Esophagus (tissue), 2 donors: ENCODE data around the gene SF3A1. TPM values are rescaled to one million over a fixed set of nuclear protein-coding genes. Genes with fewer than 3 reads are reported as not detected.
A peak's percentile ranks its signal among the peaks of the same experiment; 100 is the strongest.

Source experiments
- H3K27ac ChIP-seq, 2 donors: one replicate each; pipeline ENCODE4 v1.5.1; 2013; ENCODE audit warnings: low read depth in 2 of 2, mild to moderate bottlenecking in 2 of 2, inconsistent platforms in 1 of 2, low read length in 1 of 2, moderate library complexity in 1 of 2
- H3K27me3 ChIP-seq, 2 donors: one replicate each; pipeline ENCODE4 v1.6.1; 2013; ENCODE audit warnings: low read length in 2 of 2, control low read depth in 1 of 2, mild to moderate bottlenecking in 1 of 2; ENCODE audit not compliant: insufficient read depth in 2 of 2, control insufficient read depth in 1 of 2
- H3K36me3 ChIP-seq, 2 donors: one replicate each; pipeline ENCODE4 v1.6.1; 2013; ENCODE audit warnings: low read length in 1 of 2; ENCODE audit not compliant: control insufficient read depth in 2 of 2, insufficient read depth in 2 of 2
- H3K4me1 ChIP-seq, 2 donors: one replicate each; pipeline ENCODE4 v1.6.1; 2013; ENCODE audit warnings: low read length in 1 of 2; ENCODE audit not compliant: control insufficient read depth in 2 of 2, insufficient read depth in 2 of 2
- H3K4me3 ChIP-seq, 2 donors: one replicate each; pipeline ENCODE4 v1.5.1; 2013; ENCODE audit warnings: low read length in 2 of 2, mild to moderate bottlenecking in 2 of 2, low read depth in 1 of 2, moderate library complexity in 1 of 2
- H3K9me3 ChIP-seq, 2 donors: one replicate each; pipeline ENCODE4 v1.6.1; 2013; ENCODE audit warnings: mild to moderate bottlenecking in 2 of 2, low read depth in 1 of 2, low read length in 1 of 2, moderate library complexity in 1 of 2; ENCODE audit not compliant: control insufficient read depth in 2 of 2, insufficient read depth in 1 of 2
- WGBS, 2 donors: extraction: QIAGEN DNeasy Blood & Tissue Kit; methylation state at CpG; one replicate each; pipeline ENCODE4 v1.1.7; 2013; 5-methylcytosine and 5-hydroxymethylcytosine counted together
- polyA plus RNA-seq, 2 donors: library from polyadenylated mRNA; stranded (reverse); fragments of 200-250 nt; gene quantifications; one replicate each; pipeline ENCODE4 v1.2.3, GENCODE V29; 2013
- donor health status: healthy with polysubstance abuse.
- donor health status: Bipolar disorder and iron deficiency.

The SF3A1 gene
- polyA plus RNA-seq, 2 donors = 14.3 to 23.1 TPM

DNA sequence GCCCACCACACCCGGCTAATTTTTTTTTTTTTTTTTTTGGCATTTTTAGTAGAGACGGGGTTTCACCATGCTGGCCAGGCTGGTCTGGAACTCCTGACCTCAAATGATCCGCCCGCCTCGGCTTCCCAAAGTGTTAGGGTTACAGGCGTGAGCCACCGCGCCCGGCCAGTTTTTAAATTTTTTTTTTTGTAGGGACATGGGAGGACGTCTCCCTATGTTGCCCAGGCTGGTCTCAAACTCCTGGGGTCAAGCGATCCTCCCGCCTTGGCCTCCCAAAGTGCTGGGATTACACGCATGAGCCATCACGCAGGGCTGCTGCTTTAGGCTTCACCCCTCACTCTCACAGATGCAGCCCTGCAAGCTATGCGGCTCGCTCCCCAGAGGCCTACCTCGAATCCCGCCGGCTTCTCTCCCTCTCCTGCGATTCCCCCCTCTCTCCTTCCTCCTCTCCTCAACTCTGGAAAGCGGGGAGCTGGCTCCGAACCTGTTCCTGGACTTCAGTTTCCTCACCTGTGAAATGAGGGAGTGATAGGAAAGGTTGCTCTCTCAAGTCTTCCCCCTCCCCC is 1.0 kb upstream of the SF3A1 start:
- no peak overlapping the region for H3K4me3 ChIP-seq
- 57% methylated on average over 22 of the region's 22 CpGs for WGBS, 2 donors

DNA sequence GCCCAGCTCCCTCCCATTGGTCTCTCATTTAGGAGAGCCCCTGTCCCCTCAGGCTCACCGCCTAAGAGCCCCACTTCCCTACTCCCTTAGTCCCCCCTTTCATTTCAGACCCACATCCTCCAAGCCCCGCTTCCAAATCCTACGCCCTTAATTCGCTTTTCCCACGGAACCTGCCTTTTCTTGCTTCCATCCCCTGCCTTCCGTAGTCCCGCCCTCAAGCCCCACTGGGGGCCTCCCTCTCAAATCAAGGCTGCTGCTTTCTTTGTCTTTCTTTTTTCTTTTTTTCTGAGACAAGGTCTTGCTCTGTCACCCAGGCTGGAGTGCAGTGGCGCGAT is 509 bp upstream of the SF3A1 start:
- Histone ChIP-seq H3K27ac (peak overlapping the region in 1 of 2 donors; percentile 46), H3K27me3 (no peaks in the 10 kb centered on the region), H3K4me3 (peak overlapping the region; percentile 80 to 90), H3K9me3 (no peaks in the 10 kb centered on the region), H3K36me3 (peaks cover 0 to 6% of the 10 kb centered on the region in 2 donors), H3K4me1 (peaks cover 0 to 9% of the 10 kb centered on the region in 2 donors)
- WGBS, 2 donors = 3 to 5% methylated on average over 9 of the region's 9 CpGs

More for the DNA sequence above, 1.0 kb upstream of the SF3A1 start:
- H3K4me1 ChIP-seq = peaks cover 0 to 9% of the 10 kb centered on the region in 2 donors
- H3K9me3 ChIP-seq = no peaks in the 10 kb centered on the region
- H3K27me3 ChIP-seq = no peaks in the 10 kb centered on the region
- H3K27ac ChIP-seq = no peak overlapping the region
- H3K36me3 ChIP-seq = peaks cover 0 to 2% of the 10 kb centered on the region in 2 donors

DNA sequence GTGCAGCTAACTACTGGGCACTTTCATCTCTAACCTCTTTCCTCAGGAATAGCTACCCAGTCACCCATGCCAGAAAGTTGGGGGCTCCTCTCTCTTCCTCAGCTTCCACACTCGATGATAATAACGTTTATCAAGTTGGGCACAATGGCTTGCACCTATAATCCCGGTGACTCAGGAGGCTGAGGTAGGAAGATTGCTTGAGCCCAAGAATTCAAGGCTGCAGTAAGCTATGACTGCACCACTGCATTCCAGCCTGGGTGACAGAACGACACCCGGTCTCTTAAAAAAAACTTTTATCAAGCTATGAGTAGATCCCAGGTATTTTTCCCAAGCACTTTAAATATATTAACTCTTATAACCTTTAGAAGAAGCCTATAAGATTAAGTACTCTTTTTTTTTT is 2.0 kb downstream of the SF3A1 start:
- H3K4me1 ChIP-seq = peaks cover 0 to 9% of the 10 kb centered on the region in 2 donors
- peaks cover 5 to 15% of the 10 kb centered on the region in 2 donors for H3K36me3 ChIP-seq
- H3K27ac ChIP-seq = no peak overlapping the region
- no peak overlapping the region for H3K4me3 ChIP-seq
- WGBS, 2 donors = 56 to 73% methylated on average over 5 of the region's 5 CpGs
- no peaks in the 10 kb centered on the region for H3K9me3 ChIP-seq
- H3K27me3 ChIP-seq = no peaks in the 10 kb centered on the region

DNA sequence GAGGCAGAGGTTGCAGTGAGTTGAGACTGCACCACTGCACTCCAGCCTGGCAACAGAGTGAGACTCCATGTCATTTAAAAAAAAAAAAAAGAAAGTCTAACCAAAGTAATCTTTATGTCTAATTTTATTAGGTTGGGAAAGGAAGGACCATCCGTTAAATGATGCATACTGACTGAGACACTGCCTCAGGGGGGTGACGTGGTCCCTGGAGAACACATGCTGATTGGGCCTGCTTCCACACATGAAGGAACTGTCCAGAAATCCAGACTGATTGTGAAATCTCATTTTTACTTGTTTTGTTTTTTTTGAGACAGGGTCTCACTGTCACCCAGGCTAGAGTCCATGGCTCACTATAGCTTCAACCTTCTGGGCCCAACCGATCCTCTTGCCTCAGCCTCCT is 5.5 kb downstream of the SF3A1 start:
- WGBS, 2 donors = 92 to 93% methylated on average over 3 of the region's 3 CpGs
- no peak overlapping the region for H3K27ac ChIP-seq
- H3K27me3 ChIP-seq = no peaks in the 10 kb centered on the region
- H3K4me1 ChIP-seq = peaks cover 0 to 9% of the 10 kb centered on the region in 2 donors
- peaks cover 13 to 20% of the 10 kb centered on the region in 2 donors for H3K36me3 ChIP-seq
- no peaks in the 10 kb centered on the region for H3K9me3 ChIP-seq
- no peak overlapping the region for H3K4me3 ChIP-seq

DNA sequence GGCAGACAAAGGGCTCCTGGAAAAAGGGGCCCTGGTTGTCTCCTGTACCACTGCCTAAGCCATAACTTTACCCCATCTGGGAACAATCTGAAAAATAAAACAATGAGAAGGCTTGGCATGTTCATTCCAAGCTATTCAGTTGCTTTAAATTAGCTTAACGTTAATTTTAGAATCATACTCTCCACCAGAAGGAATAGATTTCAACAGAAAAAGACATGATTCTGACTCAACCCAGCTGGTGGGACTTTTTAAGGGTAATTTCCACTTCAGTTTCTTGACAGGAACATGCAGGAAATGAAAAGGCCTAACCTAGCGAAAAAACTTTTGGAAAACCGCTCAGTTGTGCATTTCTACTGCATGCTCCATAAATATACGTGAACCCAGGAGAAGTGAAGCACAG is 7.9 kb downstream of the SF3A1 start:
- Histone ChIP-seq H3K4me1 (no peaks in the 10 kb centered on the region), H3K27ac (no peak overlapping the region), H3K36me3 (peaks cover 35 to 41% of the 10 kb centered on the region in 2 donors), H3K9me3 (no peaks in the 10 kb centered on the region), H3K4me3 (no peak overlapping the region), H3K27me3 (no peaks in the 10 kb centered on the region)
- WGBS, 2 donors = 64 to 65% methylated on average over 4 of the region's 4 CpGs

DNA sequence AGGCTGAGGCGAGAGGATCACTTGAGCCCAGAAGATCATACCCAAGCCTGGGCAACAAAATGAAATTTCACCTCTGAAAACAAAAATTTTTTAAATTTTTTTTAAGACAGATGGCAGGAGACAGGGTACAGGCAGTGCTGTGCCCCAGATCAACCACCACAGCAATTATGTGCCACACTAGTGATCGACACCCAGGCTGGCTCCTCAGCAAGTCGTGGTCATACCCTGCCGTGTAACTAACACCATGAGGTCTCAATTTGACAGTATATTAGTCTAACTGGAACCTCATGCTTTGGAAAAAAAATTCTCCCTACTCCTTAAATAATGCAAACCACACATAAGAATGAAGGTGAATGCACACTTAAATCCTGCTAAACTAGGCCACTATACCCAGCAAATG is 8.3 kb downstream of the SF3A1 start:
- 74 to 84% methylated on average over 4 of the region's 4 CpGs for WGBS, 2 donors
- Histone ChIP-seq H3K9me3 (no peaks in the 10 kb centered on the region), H3K4me3 (no peak overlapping the region), H3K4me1 (no peaks in the 10 kb centered on the region), H3K27ac (no peak overlapping the region), H3K36me3 (peaks cover 40% of the 10 kb centered on the region in 2 donors), H3K27me3 (no peaks in the 10 kb centered on the region)

DNA sequence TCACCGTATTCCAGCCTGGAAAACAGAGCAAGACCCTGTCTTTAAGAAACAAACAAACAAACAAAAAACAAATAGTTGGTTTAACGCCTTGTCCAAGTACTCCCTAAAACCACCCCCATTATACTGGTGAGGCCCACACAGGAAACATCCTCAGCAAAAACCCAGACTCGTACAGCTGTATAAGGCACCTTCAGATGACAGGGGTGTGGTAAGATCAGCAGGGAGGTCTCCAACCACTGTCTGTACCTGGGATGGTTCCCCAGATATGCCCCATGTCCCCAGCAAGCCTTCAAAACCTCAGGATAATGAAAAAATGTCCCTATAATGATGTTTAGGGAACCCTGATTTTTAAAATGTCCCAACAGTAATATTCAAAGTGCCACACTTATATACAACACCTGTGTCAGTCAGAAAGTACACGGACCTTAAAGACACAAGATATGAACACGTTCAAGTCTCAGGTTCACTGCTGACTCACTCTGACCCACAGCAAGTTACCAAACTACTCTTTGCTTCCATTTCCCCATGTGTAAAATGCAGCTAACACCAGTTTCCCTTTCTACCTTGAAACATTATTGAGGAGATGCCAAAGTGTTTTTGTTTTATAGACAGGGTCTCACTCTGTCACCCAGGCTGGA is 9.3 kb downstream of the SF3A1 start:
- Histone ChIP-seq H3K36me3 (peaks cover 47 to 48% of the 10 kb centered on the region in 2 donors), H3K4me3 (no peak overlapping the region), H3K27ac (no peak overlapping the region), H3K9me3 (no peaks in the 10 kb centered on the region), H3K27me3 (no peaks in the 10 kb centered on the region), H3K4me1 (no peaks in the 10 kb centered on the region)
- WGBS, 2 donors = 65 to 69% methylated on average over 5 of the region's 5 CpGs

DNA sequence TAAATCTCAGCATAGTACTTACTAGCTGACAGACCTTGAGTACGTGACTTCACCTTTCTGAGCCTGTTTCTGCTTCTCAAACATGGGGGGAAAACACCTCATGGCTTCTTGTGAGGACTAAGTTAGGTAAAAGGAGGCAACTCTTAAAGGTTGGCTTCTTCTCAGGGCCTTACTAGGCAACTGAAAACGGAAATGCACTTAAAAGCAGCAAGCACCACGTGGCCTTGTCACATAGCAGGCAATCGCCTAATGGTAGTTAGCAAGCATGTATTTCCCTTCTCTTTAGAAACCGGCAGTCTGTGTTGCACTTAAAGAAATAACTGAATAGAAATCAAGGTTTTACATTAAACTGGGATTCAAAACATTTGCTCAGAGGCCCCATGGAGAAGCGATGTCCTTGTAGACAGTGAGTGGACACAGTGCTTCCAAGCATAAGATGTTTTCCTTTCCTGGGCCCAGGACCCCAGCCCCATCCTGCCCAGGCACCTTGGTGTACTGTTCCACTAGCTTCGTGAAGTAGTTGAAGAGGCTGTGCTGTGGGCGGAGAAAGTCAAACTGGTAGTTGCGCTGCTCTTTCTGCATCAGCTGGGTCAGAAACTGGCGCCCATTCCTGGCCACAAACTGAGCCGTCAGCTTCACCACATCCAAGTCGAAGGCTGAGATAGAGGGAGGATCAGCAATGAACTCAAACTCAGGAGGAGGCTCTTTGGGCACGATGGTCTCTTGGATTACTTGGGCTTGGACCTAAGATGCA is 12.1 kb downstream of the SF3A1 start:
- Histone ChIP-seq H3K27ac (no peak overlapping the region), H3K9me3 (no peaks in the 10 kb centered on the region), H3K4me3 (no peak overlapping the region), H3K4me1 (no peaks in the 10 kb centered on the region), H3K27me3 (no peaks in the 10 kb centered on the region), H3K36me3 (peaks cover 64 to 69% of the 10 kb centered on the region in 2 donors)
- WGBS, 2 donors = 88 to 92% methylated on average over 13 of the region's 13 CpGs

DNA sequence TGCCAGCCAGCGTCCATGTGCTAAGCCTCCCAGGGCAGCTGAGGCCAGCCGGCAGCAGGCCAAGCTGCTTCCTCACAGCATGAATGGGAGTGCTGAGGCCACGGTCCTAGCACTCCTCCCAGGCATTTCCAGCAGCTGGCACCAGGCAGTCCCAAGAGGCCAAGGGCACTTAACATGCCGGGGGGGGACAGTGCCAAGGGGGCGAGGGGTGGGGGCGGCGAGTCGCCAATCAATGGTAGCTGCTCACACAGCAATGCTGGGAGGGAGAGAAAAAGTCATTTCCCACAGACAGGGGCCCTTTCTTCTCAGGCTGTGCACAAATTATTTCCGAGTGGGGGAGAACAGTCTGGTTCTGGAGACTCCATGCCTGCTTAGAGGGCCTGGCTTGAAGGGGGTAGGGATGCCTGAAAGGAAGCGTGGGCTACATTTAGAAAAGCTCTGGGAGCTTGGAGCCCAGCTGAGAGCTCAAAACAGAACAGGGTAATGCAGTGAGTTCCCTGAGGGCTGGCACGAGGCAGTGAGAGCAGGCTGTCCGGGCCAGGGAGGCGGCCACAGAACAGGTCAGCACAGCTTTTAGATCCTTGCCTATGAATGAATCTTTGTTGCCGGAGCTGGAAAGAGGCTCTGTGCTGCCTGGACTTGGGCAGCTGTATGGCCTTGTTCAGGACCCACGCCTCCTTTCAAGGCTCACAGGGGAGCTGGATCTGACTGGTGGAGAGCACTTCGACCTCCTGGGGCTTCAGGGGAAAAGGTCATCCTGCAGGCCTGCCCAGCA is 15.6 kb downstream of the SF3A1 start:
- WGBS, 2 donors = 80 to 86% methylated on average over 16 of the region's 16 CpGs
- no peaks in the 10 kb centered on the region for H3K4me1 ChIP-seq
- no peak overlapping the region for H3K27ac ChIP-seq
- H3K27me3 ChIP-seq = no peaks in the 10 kb centered on the region
- no peak overlapping the region for H3K4me3 ChIP-seq
- no peaks in the 10 kb centered on the region for H3K9me3 ChIP-seq
- peaks cover 80 to 90% of the 10 kb centered on the region in 2 donors for H3K36me3 ChIP-seq
